ENCODE measurements around the gene MFSD12.
A peak's percentile ranks its signal among the peaks of the same experiment; 100 is the strongest.

The MFSD12 gene

DNA sequence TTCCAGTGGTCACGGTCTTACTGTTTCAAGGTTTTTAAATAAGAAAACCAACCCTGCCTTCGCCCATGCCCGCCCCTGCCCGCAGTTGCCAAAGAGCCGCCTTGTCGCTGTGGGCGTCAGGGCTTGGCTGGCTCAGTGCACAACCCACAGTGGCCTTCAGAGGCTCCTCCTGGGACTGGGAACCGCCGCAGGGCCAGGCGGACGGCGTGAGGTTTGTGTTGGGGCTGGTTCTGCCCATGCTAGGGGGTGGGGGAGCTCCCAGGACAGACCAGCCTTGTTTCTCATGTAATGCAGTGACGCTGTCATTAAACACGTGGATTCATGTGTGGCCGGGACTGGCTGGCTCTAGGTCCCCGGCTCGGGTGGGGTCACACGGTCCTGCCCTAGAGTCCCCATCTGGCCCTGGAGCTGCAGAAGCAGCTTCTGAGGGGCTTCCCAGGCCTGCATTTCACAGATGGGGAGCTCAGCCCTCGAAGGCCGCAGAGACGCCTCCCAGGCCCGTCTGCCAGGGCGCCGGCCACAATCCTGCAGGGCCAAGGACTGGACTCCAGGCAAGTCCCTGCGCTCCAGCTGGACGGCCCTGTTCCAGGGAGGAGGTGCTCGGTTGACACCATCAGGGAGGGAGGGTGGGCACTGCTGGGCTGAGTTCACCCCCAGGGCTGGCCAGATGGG, 20.8 kb downstream of the MFSD12 start:
- DNase-seq = no peak

DNA sequence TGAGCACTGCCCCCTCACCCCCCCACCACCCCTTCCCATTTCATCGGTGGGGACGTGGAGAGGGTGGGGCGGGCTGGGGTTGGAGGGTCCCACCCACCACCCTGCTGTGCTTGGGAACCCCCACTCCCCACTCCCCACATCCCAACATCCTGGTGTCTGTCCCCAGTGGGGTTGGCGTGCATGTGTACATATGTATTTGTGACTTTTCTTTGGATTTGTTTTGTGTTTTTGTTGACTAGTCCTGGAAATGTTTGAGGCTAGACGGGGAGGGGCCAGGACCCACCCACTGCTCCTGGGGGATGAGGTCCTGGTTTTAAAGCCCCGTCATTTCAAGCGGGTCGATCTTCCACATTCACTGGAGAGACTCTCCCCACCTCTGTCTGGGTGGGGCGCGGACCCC, 21.4 kb downstream of the MFSD12 start:
- no peak for DNase-seq

DNA sequence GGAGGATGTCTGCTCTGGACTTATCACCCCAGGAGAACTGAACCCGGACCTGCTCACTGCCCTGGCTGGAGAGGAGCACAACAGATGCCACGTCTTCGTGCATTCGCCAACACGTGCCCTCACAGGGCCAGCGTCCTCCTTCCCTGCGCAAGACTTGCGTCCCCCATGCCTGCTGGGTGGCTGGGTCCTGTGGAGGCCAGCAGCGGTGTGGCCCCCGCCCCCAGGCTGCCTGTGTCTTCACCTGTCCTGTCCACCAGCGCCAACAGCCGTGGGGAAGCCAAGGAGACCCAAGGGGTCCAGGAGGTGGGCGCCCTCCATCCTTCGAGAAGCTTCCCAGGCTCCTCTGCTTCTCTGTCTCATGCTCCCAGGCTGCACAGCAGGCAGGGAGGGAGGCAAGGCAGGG, 21.8 kb downstream of the MFSD12 start:
- DNase-seq = no peak

DNA sequence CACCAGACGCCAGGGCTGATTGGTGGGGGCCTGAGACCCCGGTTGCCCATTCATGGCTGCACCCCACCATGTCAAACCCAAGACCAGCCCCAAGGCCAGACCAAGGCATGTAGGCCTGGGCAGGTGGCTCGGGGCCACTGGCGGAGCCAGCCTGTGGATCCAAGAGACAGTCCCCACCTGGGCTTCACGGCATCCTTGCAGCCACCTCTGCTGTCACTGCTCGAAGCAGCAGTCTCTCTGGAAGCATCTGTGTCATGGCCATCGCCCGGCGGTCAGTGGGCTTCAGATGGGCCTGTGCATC, 22.2 kb downstream of the MFSD12 start:
- no peak for DNase-seq

DNA sequence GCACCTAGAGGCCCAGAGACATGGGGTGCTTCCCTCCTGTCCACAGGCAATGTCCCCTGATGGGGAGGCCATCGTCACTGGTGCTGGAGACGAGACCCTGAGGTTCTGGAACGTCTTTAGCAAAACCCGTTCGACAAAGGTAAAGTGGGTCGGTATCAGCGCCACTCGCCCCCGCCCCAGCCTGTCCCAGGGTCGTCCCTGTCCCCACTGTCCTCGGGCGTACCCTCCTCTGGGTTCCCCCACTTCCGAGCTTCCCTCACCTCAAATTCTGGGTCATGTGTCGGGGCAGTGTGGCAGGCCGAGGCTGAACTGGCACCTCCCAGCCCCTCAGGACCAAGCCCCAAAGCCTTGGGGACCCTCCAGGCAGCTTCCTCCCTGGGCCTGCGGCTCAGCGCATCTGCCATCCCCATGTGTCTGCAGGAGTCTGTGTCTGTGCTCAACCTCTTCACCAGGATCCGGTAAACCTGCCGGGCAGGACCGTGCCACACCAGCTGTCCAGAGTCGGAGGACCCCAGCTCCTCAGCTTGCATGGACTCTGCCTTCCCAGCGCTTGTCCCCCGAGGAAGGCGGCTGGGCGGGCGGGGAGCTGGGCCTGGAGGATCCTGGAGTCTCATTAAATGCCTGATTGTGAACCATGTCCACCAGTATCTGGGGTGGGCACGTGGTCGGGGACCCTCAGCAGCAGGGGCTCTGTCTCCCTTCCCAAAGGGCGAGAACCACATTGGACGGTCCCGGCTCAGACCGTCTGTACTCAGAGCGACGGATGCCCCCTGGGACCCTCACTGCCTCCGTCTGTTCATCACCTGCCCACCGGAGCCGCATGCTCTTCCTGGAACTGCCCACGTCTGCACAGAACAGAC, 22.8 kb downstream of the MFSD12 start:
- DNase-seq = no peak

DNA sequence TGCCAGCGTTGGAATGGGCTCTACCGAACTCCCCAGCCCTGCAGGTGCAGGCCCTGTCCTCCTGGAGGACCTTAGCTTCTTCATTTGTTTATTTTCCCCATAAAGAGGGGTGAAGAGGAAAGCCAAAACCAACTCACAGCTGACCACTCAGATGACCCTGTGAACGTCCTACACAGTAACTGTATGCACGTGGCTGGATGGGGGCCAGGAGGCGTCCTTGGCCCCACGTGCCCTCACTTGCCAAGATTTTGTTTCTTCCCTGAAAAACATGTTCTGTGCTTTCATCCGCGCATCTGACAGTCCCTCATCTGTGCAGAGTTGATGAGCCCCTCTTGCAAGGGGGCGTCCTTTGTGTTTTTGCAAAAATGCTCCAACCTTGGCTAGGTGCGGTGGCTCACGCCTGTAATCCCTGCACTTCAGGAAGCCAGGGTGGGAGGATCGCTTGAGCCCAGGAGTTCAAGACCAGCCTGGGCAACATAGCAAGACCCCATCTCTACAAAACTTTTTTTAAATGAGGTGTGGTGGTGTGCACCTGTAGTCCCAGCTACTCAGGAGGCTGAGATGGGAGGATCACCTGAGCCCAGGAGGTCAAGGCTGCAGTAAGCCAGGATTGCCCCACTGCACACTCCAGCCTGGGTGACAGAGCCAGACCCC, 23.7 kb downstream of the MFSD12 start:
- DNase-seq = no peak

DNA sequence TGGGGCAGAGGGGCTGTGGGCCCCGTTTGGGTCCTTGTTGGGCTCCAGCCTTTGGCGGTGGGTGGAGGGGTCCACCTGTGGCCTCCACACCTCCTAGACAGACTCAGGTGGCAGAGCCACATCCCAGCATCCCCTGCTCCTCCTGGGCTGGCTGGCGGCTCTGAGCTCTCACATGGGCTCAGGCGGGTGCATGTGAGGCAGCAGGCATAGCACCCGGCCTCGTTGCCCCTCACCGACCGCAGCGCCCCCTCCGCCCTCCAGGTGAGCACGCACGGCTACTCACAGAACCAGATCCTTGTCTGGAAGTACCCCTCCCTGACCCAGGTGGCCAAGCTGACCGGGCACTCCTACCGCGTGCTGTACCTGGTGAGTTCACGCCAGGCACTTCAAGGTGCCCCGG, 24.4 kb downstream of the MFSD12 start:
- no peak for DNase-seq

DNA sequence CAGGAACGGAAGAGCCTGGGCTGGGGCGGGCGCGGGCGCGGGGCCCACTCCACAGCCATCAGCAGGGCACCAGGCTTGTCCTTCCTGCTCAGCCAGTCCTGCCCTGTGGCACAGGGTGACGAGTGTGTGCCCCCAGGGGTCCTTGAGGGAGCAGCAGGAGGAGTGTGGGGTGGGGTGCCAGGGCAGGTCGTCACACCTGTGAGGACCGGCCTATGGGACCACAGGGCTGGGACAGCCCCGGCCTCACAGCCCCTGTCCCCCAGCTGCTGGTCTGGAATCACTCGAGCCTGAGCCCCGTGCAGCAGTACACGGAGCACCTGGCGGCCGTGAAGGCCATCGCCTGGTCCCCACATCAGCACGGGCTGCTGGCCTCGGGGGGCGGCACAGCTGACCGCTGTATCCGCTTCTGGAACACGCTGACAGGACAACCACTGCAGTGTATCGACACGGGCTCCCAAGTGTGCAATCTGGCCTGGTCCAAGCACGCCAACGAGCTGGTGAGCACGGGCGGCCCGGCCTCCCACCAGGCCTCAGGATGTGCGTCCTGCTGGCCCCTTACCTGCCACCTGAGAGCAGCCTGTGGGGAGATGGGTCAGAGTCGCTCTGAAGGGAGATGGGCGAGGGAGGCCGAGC, 25.1 kb downstream of the MFSD12 start:
- DNase-seq = no peak

DNA sequence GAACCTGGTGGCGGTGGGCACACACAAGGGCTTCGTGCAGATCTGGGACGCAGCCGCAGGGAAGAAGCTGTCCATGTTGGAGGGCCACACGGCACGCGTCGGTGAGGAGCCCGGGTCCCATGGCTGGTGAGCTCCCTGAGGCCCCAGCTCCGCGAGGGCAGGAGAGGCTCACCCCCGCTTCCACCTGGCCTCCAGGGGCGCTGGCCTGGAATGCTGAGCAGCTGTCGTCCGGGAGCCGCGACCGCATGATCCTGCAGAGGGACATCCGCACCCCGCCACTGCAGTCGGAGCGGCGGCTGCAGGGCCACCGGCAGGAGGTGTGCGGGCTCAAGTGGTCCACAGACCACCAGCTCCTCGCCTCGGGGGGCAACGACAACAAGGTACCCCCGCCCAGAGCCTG, 25.7 kb downstream of the MFSD12 start:
- no peak for DNase-seq

DNA sequence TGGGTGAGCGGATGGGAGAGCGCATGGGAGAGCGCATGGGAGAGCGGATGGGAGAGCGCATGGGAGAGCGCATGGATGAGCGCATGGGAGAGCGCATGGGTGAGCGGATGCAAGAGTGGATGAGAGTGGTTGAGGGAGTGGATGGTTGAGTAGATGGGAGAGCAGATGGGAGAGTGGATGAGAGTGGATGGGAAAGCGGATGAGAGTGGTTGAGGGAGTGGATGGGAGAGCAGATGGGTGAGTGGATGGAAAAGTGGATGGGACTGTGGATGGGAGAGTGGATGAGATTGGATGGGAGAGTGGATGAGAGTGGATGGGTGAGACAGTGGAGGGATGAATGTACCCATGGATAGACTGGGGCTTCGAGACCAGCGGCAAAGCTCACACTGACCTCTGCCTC, 27.0 kb downstream of the MFSD12 start:
- DNase-seq = no peak

DNA sequence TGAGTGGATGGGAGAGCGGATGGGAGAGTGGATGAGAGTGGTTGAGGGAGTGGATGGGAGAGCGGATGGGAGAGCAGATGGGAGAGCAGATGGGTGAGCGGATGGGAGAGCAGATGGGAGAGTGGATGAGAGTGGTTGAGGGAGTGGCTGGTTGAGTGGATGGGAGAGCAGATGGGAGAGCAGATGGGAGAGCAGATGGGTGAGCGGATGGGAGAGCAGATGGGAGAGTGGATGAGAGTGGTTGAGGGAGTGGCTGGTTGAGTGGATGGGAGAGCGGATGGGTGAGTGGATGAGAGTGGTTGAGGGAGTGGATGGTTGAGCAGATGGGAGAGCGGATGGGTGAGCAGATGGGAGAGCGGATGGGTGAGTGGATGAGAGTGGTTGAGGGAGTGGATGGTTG, 28.1 kb downstream of the MFSD12 start:
- peak in 1 of 2 experiments; percentile 52 for DNase-seq

DNA sequence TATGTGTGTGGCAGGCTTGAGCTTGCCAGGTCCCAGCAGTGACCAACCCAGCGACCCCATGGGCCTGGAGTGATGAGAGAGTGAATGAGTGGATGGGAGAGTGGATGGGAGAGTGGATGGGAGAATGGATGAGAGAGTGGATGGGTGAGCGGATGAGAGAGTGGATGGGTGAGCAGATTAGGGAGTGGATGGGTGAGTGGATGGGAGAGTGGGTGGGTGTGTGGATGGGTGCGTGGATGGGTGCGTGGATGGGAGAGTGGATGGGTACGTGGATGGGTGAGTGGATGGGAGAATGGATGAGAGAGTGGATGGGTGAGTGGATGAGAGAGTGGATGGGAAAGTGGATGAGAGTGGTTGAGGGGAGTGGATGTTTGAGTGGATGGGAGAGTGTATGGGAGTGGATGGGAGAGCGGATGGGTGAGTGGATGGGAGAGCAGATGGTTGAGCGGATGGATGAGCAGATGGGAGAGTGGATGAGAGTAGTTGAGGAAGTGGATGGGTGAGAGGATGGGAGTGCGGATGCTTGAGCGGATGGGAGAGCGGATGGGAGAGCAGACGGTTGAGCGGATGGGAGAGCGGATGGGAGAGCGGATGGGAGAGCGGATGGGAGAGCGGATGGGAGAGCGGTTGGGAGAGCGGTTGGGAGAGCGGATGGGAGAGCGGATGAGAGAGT, 28.7 kb downstream of the MFSD12 start:
- DNase-seq = no peak

DNA sequence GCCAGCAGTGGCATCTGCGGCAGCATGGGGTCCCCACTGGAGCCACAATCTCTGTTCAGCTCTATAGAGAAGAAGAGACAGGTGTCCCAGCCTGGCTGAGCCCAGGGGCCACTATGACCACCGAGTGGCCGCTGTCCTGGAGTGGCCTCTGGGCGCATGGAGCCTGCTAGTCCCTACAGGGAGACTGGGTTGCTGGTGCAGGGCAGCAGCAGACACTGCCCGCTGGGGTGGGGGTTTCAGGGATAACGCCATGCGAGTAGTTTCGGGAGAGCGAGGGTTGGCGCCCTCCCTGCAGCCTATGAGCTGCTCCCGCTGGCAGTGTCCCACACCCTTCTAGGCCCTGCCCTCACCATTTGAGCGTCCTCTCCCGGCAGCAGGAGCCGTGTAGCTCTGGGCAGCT, 29.3 kb downstream of the MFSD12 start:
- no peak for DNase-seq

DNA sequence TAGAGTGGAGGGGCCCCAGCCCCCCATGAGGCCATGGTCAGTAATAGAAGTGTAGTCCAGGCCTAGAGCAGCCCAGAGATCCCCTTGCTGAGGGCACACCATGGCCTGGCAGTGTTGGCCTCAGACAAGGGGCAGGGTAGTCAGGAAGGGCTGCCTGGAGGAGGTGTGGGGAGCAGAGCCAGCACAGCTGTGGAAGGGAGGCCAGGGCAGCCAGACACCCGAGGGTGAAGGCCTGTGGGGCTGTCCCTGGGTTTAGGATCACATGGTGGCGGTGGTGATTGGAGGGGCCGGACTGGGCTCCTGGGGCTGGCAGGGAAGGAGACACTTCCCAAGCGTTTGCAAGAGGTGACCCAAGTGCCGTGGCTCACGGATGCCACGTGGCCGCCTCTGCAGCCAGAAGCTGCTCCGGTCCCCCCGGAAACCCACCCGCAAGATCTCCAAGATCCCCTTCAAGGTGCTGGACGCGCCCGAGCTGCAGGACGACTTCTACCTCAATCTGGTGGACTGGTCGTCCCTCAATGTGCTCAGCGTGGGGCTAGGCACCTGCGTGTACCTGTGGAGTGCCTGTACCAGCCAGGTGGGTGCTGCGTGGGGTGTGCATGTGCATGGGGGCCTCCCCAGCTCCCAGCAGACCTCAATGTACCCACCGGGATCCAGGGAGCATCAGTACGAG, 30.0 kb downstream of the MFSD12 start:
- DNase-seq = no peak

DNA sequence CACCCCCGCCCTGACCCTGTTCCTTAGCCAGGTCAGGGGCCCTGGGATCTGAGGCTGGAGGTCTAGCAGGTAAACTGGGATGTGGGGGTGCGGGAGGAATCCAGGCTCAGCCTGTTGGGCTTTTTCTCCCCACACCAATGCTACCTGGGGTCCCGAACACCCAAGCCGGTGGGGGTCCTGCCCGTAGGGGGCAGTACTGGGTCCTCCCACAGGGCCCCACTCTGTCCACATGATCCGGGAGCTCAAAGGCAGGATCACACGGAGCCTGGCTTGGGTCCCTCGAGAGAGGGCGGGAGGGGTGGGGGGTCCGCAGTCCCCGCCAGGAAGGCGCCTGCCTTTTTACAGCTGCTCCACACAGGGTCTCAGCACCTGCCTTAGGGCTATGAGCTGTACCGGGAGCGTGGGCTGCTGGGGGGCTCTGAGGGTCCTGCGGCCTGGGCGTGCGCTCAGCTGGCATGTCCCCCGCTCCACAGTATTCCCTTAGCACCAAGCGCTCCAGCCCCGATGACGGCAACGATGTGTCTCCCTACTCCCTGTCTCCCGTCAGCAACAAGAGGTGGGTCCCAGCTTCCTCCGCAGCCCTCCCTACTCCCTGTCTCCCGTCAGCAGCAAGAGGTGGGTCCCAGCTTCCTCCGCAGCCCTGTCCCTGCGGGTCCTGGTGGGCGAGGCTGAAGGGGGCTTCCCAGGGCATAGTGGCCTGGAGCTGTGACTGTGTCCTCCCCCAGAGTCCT, 30.7 kb downstream of the MFSD12 start:
- no peak for DNase-seq

DNA sequence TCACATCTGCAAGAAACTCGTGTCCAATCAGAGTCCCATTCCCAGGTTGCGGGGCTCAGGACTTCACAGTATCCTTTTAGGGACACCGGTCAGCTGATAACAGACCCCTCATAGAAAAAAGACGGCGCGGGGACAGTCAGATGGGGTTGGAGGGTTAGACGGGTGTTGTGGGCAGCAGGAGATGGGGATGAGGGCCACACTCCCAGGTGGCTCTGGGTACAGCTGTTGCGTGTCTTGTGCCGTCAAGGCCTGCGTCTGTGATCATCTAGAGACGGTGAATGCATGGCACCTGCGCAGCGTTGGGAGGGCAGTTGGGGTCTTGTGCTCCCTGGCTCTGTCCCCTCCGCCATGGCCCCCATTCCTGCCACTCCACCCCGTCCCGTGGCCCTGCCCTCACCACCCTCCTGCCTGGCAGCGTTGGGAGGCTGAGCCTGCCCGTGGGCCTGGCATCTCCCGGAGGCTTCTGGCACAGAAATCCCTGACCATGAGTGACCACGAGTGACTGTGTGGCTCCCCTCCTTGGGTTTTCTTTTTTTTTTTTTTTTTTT, 32.4 kb downstream of the MFSD12 start:
- no peak for DNase-seq

DNA sequence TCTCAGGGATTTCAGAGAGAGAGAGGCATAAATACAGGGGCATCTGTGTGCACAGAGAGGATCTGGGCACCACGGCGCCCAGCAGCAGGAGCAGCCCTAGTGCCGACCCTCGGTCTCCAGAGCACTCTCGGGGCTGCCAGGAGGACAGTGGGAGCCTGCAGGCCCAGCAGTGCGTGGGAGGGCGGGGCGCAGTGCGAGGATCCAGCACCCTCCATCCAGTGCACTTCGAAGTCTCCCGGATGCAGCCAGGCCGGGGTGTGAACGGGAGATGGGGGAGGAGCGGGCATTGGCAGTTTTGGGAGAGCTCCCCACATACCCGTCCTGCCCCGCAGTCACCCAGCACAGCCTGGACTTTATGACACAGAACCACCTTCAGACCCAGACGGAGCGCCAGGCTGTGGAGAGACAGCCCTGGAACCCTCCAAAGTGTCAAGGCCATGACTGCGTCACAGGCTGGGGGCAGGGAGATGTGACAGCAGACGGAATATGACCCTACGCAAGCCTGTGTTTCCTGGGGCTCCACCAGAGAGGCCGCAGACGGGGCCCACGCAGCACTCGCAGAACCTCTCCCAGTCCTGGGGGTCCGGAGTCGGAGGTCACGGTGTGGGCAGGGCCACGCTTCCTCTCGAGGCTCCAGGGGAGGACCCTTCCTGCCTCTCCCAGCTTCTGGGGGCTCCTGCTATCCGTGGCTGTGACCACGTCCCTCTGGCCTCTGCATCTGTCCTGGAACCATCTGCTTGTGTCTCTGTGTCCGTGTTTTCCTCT, 33.1 kb downstream of the MFSD12 start:
- DNase-seq = no peak

DNA sequence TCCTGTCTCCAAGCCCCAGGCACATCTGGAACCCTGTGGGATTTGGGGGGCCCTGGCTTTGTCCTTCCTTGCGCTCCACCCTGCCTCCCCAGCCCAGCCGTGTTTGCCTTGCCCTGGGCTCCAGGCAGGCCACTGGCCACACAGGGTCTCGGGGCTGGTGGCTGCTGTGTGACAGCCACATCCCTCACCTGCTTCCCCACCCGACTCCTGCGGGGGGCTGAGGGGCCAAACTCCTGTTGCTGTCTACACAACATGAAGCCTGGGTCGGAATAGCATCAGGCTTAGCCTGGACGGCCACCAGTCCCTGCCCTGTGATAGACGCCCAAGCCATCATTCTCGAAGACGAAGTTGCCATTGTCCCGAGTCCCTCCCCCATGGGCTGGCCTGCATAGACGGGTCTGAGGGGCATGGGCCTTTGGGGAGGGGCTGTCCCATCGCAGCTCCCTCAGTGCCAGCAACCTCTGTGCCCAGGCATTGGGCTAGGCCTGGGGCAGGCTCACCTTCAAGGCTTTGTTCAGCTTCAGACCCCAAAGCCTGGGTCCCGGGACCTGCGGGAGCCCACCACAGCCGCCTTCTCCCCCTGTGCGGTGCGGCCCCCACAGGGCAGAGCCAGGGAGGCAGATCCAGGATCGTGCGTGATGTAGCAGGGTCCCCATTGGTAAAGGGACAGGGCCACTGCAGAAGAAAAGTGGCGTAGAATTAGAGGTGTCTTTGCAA, 33.9 kb downstream of the MFSD12 start:
- DNase-seq = no peak

DNA sequence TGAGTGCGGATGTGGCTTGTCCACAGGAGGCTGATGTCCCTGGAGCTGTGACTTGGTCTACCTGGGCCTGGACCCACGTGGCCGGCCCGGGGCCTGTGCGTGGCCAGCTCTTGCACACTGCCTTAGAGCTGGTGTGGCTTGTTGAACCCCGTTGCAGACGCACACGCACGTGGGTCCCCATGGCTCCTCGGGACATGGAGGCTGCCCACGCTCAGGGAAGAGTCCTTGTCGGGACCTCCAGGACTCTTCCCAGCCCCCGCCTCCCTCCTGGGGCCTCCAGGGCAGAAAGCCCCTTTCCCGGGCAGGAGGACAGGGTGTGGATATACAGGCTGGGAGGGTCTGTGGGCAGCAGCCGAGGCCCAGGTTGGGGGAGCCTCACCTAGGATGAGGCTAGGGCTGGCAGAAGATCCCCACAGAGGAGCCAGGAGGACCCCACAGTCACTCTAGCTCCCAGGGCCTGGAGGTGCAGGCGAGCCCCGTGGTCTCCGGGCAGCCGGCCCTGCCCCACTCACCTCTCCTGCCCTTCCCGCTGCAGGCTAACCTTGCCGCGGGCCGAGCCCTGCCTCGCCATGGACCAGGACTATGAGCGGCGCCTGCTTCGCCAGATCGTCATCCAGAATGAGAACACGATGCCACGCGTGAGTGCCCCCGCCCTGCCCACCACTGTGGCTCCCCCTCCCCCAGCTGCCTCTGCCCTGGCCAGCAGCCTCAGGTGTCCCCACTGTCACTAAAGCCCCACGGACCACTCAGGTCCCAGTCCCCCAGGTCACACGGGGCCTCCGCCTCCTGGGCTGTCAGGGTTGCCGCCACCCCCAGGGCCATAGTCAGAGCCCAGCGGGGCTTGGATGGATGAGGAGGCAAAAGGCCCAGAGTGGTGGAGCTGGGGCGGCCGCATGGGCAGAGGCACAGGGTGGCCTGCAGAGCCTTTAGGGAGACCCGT, 34.7 kb downstream of the MFSD12 start:
- no peak for DNase-seq

Data from NCI-H524 (cell line).